Putamen (tissue), 1 donor: ENCODE results near the gene EMX2.
"Not testable (repeated sequence)": the region's sequence is repeated elsewhere in the genome, so short reads cannot be mapped to it uniquely, and the experiment has no call there.

ENCODE experiments used
- DNase-seq: peaks from one replicate; pipeline ENCODE4 v3.0.0-alpha.2; 2016; ENCODE audit warnings: low spot score

Gene EMX2

DNA sequence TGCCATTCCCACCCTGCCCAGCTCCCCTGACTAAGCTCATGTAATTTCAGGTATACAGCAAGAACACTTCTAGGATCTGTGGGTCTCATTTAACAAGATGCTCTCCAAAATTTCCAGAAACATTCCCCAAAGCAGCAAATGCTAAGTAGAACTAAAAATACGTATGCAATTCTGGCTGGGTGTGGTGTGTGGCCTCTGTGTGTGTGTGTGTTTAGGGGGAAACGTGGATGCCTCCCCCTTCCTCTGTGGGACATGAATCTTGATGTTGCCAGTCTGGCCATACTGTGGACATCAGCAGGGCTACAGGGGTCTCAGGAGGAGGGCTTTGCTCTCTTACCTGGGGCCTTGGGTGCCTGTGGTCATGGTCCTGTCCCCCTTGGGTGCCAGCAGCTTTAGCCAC is 18.4 kb downstream of the EMX2 start:
- no peak for DNase-seq

GRCh38 chr10:117562220-117562619 is 19.7 kb downstream of the EMX2 start:
- no peak for DNase-seq

DNA sequence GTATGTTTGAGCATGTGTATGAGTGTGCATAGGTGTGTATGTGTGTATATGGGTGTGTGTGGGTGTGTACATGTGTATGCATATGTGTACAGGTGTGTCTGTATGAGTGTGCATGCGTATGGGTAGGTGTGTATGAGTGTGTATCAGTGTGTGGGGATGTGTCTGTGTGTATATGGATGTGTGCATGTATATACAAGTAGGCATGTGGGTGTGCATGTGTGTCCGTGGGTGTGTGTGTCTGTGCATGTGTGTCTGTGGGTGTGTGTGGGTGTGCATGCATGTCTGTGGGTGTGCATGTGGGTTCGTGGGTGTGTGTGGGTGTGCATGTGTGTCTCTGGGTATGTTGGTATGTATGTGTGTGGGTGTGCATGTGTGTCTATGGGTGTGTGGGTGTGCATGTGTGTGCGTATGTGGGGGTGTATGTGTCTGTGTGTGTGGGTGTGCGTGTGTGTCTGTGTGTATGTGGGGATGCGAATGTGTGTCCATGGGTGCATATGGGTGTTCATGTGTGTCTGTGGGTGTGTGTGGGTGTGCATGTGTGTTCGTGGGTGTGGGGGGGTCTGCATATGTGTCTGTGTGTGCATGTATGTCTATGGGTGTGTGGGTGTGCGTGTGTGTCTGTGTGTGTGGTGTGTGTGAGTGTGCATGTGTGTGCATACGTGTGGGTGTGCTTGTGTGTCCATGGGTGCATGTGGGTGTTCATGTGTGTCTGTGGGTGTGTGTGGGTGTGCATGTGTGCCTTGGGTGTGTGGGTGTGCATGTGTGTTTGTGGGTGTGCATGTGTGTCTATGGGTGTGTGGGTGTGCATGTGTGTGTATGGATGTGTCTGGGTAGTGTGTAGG is 20.6 kb downstream of the EMX2 start:
- no peak for DNase-seq

- no peak for DNase-seq
Measured at GRCh38 chr10:117563780-117564179, 21.2 kb downstream of the EMX2 start.

GRCh38 chr10:117565068-117565467 is 22.5 kb downstream of the EMX2 start:
- no peak for DNase-seq

DNA sequence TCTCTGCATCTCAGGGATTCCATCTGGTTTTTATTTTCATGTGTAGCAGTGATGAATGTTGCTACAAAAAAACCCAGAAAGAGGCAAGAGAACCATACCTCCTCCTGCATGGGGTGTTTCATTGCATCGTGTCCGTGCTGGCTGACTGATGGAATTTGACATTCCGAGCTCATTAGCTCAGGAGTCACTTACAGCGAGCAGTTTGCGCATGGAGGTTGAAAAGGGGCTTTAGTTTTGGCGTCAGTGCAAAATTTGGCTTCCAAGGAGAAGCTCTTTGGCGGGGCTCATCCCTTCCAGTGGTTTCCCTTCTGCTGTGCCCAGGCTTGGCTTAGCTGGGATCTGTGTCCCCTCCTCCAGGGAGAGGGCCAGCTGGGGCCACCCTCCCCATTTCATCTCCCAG is 25.8 kb downstream of the EMX2 start:
- DNase-seq: no peak

- DNase-seq: no peak
Measured at GRCh38 chr10:117569610-117570390, 27.3 kb downstream of the EMX2 start.

DNA sequence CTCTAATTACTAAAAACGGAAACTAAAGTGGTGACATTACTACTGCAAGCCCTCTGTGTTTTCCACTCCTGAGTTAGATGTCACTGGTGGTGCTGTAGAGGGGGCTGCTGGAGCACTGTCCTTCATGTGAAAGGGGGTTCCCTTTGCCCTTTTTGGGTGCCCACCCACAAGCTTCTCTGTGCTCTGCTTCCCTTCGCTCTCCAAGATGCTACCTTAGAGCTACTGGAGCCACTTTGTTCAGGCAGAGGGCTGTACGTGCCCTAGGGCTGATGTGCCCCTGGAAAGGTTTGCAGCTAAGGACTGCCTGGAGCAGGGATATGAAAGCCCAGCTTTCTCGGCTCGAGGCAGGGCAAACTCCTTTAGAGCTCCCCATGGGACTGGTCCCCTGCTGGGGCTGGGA is 28.3 kb downstream of the EMX2 start:
- no peak for DNase-seq

DNA sequence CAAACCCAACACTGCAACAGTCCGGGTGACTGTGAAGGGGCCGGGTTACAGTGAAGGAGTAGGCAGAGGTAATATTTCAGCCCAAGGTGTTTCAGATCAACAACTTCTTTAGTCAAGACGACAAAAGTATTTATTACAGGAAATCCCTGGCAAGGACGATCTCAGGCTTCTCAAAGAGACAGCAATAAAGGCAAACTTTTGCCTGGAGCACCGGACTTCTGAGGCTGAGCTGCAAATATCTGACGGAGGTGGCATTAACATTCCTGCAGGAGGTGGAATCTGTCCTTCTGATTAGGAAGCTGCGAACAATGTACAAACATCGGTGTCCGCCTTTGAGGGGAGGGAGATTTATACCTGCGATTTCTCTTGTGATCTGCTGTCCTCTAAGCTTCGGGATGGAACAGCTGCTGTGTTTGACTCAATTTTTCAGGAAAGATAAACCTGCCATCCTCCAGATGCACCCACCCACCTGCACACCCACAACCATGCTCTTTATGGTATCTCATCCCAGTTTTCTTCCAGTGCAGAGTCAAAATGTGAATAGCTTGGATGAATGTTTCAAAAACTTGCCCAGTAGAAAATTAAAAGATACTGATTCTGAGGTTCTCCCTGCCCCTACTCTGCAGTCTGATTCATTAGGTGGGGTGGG is 32.1 kb downstream of the EMX2 start:
- DNase-seq: no peak

- no peak for DNase-seq
Measured at GRCh38 chr10:117578490-117578889, 35.9 kb downstream of the EMX2 start.

- DNase-seq: no peak
Measured at GRCh38 chr10:117578999-117579590, 36.5 kb downstream of the EMX2 start.

GRCh38 chr10:117581961-117582360 is 39.4 kb downstream of the EMX2 start:
- no peak for DNase-seq

- not testable (repeated sequence) for DNase-seq
Measured at GRCh38 chr10:117584831-117585230, 42.3 kb downstream of the EMX2 start.

DNA sequence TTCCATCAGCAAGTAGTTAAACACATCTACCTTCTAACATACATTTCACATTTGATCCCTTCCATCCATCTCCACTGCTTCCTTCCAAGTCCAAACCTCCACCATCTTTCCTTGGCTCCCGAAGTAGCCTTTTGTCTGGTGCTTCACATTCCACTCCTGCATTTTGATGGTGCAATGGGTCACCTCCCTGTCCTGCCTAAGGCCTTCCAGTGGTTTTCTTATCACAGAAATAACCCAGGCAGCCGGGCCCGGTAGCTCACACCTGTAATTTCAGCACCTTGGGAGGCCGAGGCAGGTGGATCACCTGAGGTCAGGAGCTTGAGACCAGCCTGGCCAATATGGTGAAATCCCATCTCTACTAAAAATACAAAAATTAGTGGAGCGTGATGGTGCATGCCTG is 44.5 kb downstream of the EMX2 start:
- no peak for DNase-seq

DNA sequence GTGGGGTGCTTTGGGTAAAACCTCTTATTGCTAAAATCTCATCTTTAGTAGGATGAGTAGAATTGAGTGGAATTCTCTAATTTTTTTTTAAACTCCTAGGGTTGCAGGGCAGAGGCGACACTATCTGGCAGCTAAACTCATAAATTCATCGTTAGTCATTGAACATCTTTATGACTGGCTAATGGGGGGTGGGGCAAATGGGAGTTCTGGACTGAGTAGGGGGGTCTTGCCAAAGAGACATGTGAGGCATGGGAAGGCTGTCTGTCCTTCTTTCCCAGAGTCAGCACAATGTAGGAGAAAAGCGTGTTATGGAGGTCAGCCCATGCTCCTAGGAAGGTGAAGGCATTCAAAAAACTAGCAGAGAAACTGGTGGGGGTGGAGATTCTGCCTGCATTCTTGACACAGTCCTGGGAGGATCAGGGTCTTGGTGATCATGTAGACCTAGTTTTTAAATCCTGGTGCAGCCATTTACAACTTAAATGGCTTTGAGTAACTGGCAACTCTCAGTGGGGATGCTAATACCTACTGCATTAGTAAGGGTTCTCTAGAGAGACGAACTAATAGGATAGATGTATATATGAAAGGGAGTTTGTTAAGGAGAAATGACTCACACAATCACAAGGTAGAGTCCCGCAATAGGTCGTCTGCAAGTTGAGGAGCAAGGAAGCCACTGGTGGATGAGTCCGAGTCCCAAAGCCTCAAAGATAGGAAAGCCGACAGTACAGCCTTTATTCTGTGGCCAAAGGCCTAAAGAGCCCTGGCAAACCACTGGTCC is 47.7 kb downstream of the EMX2 start:
- no peak for DNase-seq

DNA sequence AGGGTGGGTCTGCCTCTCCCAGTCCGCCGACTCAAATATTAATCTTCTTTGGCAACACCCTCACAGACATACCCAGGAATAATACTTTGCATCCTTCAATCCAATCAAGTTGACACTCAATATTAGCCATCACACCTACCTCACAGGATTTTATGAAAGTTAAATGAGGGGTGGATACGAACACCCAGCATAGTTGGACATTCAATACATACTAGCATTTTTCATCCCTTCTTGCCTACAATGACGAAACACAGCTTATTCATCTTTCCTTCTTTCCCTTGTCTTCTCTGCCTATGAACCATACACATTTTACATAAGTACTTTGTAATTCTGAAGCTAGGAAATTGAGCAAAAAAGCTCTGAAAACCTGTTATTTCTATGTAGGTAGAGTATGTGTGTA is 48.5 kb downstream of the EMX2 start:
- DNase-seq: no peak

DNA sequence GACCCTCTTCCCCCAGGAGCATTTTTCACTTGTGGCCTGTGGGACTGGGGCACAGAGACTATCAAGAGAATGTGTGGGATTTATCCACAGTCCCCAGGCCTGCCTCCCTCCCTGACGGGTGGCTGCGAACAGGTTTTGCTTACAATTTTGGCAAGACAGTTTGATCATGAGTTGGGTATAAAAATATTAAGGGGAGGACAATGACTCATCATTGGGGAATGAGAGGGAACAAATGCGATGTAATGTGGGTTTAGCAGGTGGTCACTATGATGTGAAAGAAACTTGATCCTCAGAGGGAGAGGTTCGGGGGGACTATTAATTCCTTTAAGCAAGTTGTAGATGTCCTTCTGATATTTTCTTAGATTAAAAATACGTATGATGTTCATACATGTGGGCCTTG is 52.2 kb downstream of the EMX2 start:
- no peak for DNase-seq

GRCh38 chr10:117596706-117597105 is 54.2 kb downstream of the EMX2 start:
- no peak for DNase-seq

DNA sequence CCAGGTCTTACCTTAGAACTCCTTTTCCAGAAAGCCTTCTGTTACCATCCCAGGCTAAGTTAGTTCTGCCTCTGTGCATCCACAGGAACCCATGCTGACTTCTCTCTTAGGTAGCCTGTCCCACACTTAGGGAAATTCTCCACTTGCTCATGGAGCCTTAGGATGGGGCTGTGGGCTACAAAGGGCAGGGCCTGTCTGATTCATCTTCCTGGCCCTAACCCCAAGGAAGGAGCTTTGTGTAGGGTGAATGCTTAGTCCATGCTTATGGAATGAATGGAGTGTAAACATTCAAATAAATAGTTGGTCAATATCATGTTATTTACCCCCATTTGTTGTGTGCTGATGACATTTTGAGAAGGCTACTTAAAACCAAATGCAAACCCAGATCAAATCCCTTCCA is 54.7 kb downstream of the EMX2 start:
- DNase-seq: no peak
